GM18520 (cell line): ENCODE measurements around the gene PTPRO.

Experiments used
- ATAC-seq: cut with Tn5 transposase; IDR thresholded peaks from one replicate; pipeline ENCODE4 v1.9.1; 2021; ENCODE audit not compliant: unreplicated experiment

The PTPRO gene

GRCh38 chr12:15346488-15346887 is 24.2 kb downstream of the PTPRO start:
- no peak for ATAC-seq

- no peak for ATAC-seq
Observed at GRCh38 chr12:15350643-15351042, 28.3 kb downstream of the PTPRO start.

- no peak for ATAC-seq
Observed at GRCh38 chr12:15355766-15356165, 33.5 kb downstream of the PTPRO start.

- peak; percentile 68 for ATAC-seq
Observed at GRCh38 chr12:15356951-15357364, 34.6 kb downstream of the PTPRO start.

GRCh38 chr12:15364221-15365160 is 42.2 kb downstream of the PTPRO start:
- no peak for ATAC-seq

- no peak for ATAC-seq
Observed at GRCh38 chr12:15368812-15369211, 46.5 kb downstream of the PTPRO start.

GRCh38 chr12:15372352-15372751 is 50.0 kb downstream of the PTPRO start:
- no peak for ATAC-seq

- ATAC-seq, result no peak
Observed at GRCh38 chr12:15387772-15388171, 65.5 kb downstream of the PTPRO start.

GRCh38 chr12:15389561-15389960 is 67.3 kb downstream of the PTPRO start:
- no peak for ATAC-seq

- no peak for ATAC-seq
Observed at GRCh38 chr12:15393037-15393436, 70.7 kb downstream of the PTPRO start.

GRCh38 chr12:15393995-15394394 is 71.7 kb downstream of the PTPRO start:
- no peak for ATAC-seq

- ATAC-seq, result no peak
Observed at GRCh38 chr12:15404485-15404884, 82.2 kb downstream of the PTPRO start.

- no peak for ATAC-seq
Observed at GRCh38 chr12:15405606-15406005, 83.3 kb downstream of the PTPRO start.

- no peak for ATAC-seq
Observed at GRCh38 chr12:15407025-15407424, 84.7 kb downstream of the PTPRO start.

- no peak for ATAC-seq
Observed at GRCh38 chr12:15411842-15412241, 89.5 kb downstream of the PTPRO start.

GRCh38 chr12:15417691-15418090 is 95.4 kb downstream of the PTPRO start:
- ATAC-seq, result no peak

- no peak for ATAC-seq
Observed at GRCh38 chr12:15423629-15424028, 101.3 kb downstream of the PTPRO start.

GRCh38 chr12:15427913-15428312 is 105.6 kb downstream of the PTPRO start:
- no peak for ATAC-seq

- ATAC-seq, result no peak
Observed at GRCh38 chr12:15428632-15429031, 106.3 kb downstream of the PTPRO start.

GRCh38 chr12:15429262-15429661 is 107.0 kb downstream of the PTPRO start:
- ATAC-seq, result no peak

GRCh38 chr12:15435597-15435996 is 113.3 kb downstream of the PTPRO start:
- no peak for ATAC-seq

- ATAC-seq, result no peak
Observed at GRCh38 chr12:15439459-15439858, 117.2 kb downstream of the PTPRO start.

- no peak for ATAC-seq
Observed at GRCh38 chr12:15443050-15443449, 120.7 kb downstream of the PTPRO start.
